Cardiac fibroblast (primary cell): ENCODE results near the gene DNAH7.
A peak's percentile ranks its signal among the peaks of the same experiment; 100 is the strongest.

Experiments
- DNase-seq, 2 donors: peaks; one replicate each; pipeline versions ENCODE4 v3.0.0 to v3.0.0-alpha.2; 2010; ENCODE audit warnings: low read depth in 2 of 2
- H3K4me3 ChIP-seq, 2 donors: replicated peaks in 1 of 2; 1 replicate in 1 of 2; 2 replicates in 1 of 2; pipeline ENCODE4 v1.5.1; 2011; ENCODE audit warnings: low read depth in 2 of 2, low read length in 2 of 2, mild to moderate bottlenecking in 2 of 2, moderate library complexity in 1 of 2
- CTCF ChIP-seq: IDR thresholded peaks from one replicate; pipeline ENCODE4 v1.5.1; 2011; ENCODE audit warnings: low read depth, mild to moderate bottlenecking, low read length, inconsistent platforms

The DNAH7 gene

DNA sequence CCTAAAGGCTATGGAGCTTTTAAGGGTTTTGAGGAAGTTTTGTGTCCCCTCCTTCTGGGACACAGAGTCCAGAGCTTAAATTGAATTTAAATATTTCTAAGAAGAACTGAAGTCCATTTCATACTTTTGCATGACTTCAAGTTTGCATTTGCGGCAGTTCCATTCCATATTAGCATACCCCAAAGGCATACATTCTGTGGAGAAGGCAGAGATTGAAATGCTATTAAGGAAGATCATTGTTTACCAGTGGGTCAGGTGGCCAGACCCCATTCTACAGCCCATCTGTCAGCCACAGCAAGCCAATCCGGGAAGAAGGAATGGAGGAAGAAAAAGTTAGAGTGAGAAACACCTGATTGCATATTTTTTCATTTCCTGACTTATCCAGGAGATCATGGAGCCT lies 75.0 kb downstream of the DNAH7 start:
- no peak overlapping the region for H3K4me3 ChIP-seq
- TF ChIP-seq CTCF: no peak

GRCh38 chr2:195985741-195986140 lies 82.9 kb downstream of the DNAH7 start:
- no peak for TF ChIP-seq CTCF
- H3K4me3 ChIP-seq: no peak overlapping the region
- no peak for DNase-seq

More for the DNA sequence above, 75.0 kb downstream of the DNAH7 start:
- DNase-seq: no peak

- TF ChIP-seq CTCF: no peak
- no peak overlapping the region for H3K4me3 ChIP-seq
- DNase-seq: peak; percentile 21 to 31
Measured at GRCh38 chr2:195984923-195985726, 83.5 kb downstream of the DNAH7 start.

DNA sequence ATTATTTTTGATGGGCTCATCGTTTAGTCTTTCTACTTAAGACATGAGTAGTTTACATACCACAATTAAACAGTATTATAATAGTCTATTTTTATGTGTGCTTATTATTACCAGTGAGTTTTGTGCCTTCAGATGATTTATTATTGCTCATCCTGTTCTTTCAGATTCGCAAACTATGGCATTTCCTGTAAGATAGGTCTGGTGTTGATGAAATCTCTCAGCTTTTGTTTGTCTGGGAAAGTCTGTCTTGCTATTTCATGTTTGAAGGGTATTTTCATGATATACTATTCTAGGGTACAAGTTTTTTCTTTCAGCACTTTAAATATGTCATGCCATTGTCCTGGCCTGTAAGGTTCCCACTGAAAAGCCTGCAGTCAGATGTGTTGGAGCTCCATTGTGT lies 101.3 kb downstream of the DNAH7 start:
- DNase-seq: peak; percentile 35 to 66
- TF ChIP-seq CTCF: no peak
- H3K4me3 ChIP-seq: no peak overlapping the region

- TF ChIP-seq CTCF: no peak
- no peak for DNase-seq
- no peak overlapping the region for H3K4me3 ChIP-seq
Measured at GRCh38 chr2:195961873-195962272, 106.8 kb downstream of the DNAH7 start.

GRCh38 chr2:195959341-195959740 lies 109.3 kb downstream of the DNAH7 start:
- DNase-seq: no peak
- no peak for TF ChIP-seq CTCF
- H3K4me3 ChIP-seq: no peak overlapping the region

DNA sequence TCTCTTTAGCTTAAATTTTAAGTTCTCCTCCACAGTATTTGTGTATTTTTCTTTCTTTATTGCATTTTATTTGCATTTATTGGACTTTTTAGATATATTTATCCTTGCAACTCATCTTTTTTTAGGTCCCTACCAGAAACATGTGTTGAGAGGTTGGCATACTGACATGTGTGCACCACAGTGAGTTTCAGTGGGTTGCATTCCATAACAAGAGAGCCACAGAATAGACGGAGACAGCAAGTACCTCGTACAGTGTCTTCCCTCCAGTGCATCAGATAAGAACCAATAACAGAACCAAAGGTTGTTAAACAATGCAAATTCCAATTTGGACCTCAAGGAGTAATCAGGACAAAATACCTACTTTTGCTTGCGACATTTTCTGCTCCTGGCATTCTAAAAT lies 111.9 kb downstream of the DNAH7 start:
- no peak for DNase-seq

More for the DNA sequence above, 111.9 kb downstream of the DNAH7 start:
- no peak for TF ChIP-seq CTCF
- no peak overlapping the region for H3K4me3 ChIP-seq
